DMS 273 treated with DMSO at 0.1 percent for 48 hours (cell line): ENCODE measurements around the gene STK35.
"Not testable (repeated sequence)": the region's sequence is repeated elsewhere in the genome, so short reads cannot be mapped to it uniquely, and the experiment has no call there.

ENCODE experiments used
- DNase-seq: peaks from one replicate; lab custom pipeline; 2025; lab: John Stamatoyannopoulos, UW

The STK35 gene

GRCh38 chr20:2162823-2163166, 61.2 kb downstream of the STK35 start:
- DNase-seq, result no peak

GRCh38 chr20:2163312-2163711, 61.7 kb downstream of the STK35 start:
- DNase-seq, result no peak

DNA sequence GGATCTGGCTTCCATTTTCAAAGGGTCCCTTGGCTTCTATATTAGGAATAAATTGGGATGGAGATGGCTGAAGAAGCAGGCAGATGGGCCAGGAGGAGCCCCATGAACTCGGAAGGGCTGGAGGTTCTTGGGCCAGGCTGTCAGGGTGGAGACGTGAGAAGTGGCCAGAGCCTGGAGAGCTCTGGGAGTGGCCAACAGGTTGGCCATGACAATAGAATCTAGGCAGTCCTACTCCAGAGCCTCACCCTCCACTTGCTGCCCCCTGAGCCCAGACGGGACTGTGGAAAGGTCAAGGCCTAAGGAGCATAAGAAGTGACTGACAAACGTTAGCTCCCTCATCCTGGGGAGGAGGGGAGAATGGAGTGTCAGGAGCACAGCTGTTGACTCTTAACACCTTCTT, 62.1 kb downstream of the STK35 start:
- no peak for DNase-seq

GRCh38 chr20:2164421-2164820, 62.8 kb downstream of the STK35 start:
- DNase-seq, result no peak

GRCh38 chr20:2164966-2165365, 63.3 kb downstream of the STK35 start:
- no peak for DNase-seq

DNA sequence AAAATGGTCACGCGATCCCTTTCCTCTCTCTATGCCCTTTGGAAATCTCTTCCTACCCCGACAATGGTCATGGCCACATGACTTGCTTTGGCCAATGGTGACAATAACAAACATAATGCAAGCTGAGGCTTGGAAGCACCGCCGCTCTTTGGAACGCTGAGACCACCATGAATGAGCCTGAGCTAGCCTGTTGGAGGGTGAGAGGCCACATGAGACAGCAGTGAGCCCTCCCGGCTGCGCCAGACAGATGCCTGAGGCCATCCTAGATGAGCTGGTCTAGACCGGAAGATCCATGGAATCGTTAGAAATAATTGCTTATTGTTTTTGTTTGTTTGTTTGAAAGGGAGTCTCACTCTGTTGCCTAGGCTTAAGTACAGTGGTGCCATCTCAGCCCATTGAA, 64.2 kb downstream of the STK35 start:
- no peak for DNase-seq

DNA sequence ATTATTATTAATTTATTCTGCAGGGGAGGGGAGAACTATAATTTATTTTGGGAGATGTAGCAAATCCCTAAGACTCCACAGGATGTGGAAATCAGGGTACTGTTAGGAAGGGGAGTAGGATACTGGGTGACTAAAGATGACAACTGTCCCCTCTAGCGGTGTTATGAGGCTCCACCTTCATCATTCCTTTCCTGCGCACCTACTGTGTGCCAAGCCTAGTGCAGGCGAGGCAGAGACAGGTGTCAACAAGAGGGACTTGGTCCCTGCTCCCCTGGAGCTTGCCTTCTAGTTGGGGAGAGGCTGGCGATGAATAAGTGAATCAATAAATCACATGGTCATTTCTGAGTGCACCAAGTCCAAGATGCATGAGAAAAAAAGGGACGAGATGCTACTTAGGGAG, 65.5 kb downstream of the STK35 start:
- DNase-seq, result no peak

- no peak for DNase-seq
These were observed 67.3 kb downstream of the STK35 start for GRCh38 chr20:2168946-2169345.

- no peak for DNase-seq
These were observed 67.9 kb downstream of the STK35 start for GRCh38 chr20:2169456-2170088.

GRCh38 chr20:2170404-2170803, 68.8 kb downstream of the STK35 start:
- no peak for DNase-seq

DNA sequence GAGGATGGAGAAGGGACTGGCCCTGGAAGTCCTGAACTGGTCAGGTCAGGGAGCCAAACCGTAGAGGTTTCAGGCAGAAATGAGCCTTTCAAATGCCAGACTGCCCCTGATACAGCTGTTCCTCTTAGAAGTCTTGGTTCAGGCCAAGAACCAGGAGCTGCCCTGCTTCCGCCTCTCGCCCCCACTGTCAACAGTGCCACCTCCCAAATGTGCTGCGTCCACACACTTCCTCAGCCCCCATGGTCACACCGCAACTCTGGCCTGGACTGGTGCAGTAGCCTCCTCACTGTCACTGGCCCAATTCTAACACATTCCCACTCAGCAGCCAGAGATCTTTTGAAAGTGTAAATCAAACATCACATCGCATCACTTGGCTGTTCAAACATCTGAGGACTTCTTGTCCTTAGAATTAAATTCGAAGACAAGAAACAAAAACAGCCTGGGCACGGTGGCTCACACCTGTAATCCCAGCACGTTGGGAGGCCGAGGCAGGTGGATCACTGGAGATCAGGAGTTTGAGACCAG, 69.7 kb downstream of the STK35 start:
- DNase-seq, result no peak

DNA sequence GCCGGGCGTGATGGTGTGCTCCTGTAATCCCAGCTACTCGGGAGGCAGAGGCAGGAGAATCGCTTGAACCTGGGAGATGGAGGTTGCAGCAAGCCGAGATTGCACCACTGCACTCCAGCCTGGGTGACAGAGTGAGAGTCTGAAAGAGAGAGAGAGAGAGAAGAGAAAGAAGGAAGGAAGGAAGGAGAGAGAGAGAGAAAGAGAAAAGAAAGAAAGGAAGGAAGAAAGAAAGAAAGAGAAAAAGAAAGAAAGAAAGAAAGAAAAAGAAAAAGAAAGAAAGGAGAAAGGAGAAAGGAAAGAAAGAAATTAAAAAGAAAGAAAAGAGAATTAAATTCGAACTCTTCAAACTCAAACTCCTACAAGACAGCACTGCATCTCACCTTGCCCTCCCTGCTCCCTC, 70.2 kb downstream of the STK35 start:
- not testable (repeated sequence) for DNase-seq

- DNase-seq, result no peak
These were observed 70.9 kb downstream of the STK35 start for GRCh38 chr20:2172305-2173175.

DNA sequence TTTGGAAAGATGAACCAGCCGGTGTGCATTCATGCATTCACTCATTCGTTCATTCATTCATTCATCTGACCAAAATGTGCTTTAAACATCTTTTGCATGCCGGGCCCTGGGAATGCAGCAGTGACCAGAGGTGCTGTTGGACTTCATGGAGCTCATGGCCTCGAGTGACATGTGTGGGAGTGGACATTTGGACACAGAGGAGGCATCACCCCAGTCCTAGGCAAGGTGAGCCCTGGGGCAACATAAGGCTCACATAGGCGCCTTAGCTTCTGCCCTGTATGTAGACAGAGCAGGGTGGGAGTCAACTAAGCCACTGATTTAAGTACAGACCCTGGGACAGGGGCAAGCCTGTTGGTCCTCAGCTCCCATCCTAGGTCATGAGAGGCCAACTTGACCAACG, 71.6 kb downstream of the STK35 start:
- DNase-seq, result no peak

DNA sequence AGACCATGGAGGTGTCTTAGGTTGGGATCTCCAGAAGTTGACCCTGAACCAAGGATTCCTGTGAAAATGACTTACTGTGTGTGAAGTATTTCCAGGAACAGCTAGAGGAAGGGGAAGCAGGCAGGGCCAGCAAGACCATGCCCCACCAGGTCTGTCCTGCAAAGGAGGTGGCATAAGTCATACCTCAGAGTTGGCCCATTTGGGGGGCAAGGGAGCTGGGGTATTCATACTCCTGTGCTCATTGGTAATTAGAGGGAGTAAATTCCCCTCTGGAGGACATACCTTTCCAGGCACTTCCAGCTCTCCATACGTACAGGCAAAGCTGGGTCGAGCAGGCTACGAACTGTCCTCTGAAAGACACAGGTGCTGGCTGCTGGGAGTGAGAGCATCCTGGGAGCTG, 72.4 kb downstream of the STK35 start:
- DNase-seq, result no peak

DNA sequence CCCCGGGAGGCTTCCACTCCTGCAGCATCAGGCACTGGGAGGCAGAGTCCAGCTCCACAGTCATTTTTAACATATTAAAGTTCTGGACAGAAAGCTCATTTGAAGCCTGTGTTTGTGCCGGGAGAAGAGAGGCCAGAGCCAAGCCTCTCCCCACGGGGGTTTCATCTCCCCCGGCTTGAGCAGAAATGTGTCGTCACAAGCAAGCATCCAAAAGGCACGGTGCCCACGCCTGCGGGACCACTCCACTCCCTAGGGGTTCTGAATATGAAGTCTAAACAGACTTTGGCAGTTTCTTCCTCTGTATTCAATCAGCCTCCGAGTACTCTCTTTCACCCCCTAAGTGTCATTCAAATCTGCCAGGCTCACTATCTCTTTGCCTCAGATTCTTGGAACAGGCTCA, 75.3 kb downstream of the STK35 start:
- DNase-seq, result no peak

- DNase-seq, result no peak
These were observed 76.9 kb downstream of the STK35 start for GRCh38 chr20:2178318-2179232.

DNA sequence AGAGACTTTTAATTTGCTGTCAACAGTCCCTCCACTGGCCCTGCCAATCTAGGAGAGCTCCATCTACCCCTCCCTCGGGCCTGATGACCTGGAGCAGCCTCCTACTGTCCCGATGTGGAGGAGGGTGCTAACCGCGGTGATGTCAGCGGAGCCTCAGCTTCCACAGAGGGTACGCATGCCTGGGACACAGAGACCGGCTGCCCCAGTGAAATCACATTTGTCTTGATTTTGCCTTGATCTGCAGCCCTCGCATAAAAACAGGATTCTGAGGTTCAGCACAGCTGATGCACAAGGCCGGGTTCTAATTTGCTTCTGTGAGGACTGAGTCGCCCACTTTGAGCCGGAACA, 77.6 kb downstream of the STK35 start:
- no peak for DNase-seq

GRCh38 chr20:2179949-2180348, 78.3 kb downstream of the STK35 start:
- DNase-seq, result no peak

DNA sequence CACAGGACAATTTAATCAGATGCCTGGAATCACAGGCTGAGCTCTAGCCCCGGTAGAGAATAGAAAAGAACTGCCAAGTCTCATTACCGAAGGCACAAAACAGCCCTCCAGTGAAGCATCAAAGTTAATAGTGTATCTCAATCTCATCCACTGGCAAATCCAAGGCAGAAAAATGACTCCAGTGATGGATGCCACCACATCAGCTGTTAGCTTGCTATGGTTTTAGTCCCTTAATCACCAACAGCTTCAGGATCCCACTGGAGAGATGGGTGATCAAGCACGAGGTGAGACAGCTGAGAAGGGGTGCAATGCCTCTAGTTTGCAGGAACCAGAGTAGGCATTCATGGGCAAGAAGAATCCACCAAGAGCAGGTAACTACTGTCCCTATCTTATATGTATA, 81.8 kb downstream of the STK35 start:
- no peak for DNase-seq

GRCh38 chr20:2184933-2185332, 83.3 kb downstream of the STK35 start:
- DNase-seq, result not testable (repeated sequence)

DNA sequence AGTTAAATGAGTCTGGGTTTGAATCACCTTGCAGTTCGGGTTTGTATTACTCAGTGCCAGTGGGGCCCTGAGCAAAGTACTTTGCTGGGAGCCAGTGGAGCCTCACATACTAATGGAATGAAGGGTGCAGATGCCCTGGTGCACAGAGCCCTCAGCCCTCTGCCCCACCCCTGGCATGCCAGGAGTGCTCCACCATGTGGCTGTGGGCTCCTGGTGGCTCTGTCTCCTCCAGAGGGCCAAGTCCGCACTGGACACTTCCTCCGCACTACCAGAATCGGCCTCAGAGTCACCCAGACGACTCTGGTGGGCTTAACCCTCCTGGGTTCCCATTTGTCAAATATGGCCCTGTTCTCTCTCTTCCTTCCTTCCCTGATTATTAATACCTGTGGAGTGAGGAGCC, 94.0 kb downstream of the STK35 start:
- DNase-seq, result no peak

DNA sequence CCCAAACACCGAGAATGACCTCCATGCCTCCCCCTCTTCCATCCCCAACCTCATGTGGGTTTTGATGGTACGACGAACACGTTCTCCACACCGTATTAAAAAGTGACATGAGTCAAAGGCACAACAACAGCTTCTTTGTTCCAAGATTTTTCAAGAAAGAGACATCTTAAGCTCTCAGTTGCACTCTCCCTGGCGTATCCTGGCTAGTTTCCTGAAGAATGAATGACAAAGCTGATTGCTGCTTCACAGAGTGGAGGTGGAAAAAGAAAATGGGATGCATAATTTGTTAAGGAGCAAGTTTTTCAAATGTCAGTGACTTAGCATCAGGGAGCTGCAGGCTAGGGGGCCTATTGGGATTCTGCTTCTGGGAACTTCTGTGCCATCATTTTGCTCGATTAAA, 95.5 kb downstream of the STK35 start:
- DNase-seq, result no peak
